ENCODE data around the gene RRP1.
A peak's percentile ranks its signal among the peaks of the same experiment; 100 is the strongest.

The RRP1 gene

DNA sequence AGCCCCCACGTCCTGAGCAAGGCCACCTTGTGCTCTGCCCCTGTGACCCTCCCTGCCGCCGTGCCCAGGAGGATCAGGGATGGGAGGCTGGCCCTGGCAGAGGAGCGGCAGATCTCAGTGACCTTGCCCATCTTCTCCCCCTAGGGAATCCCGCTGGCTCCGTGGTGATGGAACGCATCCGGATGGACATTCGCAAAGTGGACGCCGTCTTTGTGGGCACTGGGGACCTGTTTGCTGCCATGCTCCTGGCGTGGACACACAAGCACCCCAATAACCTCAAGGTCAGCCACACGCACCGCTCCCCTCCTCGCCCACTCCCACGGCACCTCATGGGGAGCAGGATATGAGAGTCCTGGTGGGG is 36.0 kb upstream of the RRP1 start:
- no peak for DNase-seq (ENCODE audit: low read depth)
- no peak overlapping the region for H3K4me3 ChIP-seq (ENCODE audit: low read length)
- TF ChIP-seq, protein P1, sequence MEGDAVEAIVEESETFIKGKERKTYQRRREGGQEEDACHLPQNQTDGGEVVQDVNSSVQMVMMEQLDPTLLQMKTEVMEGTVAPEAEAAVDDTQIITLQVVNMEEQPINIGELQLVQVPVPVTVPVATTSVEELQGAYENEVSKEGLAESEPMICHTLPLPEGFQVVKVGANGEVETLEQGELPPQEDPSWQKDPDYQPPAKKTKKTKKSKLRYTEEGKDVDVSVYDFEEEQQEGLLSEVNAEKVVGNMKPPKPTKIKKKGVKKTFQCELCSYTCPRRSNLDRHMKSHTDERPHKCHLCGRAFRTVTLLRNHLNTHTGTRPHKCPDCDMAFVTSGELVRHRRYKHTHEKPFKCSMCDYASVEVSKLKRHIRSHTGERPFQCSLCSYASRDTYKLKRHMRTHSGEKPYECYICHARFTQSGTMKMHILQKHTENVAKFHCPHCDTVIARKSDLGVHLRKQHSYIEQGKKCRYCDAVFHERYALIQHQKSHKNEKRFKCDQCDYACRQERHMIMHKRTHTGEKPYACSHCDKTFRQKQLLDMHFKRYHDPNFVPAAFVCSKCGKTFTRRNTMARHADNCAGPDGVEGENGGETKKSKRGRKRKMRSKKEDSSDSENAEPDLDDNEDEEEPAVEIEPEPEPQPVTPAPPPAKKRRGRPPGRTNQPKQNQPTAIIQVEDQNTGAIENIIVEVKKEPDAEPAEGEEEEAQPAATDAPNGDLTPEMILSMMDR (conservative IDR thresholded peaks at IDR 0.05; ENCODE audit: low read length) = no peak

DNA sequence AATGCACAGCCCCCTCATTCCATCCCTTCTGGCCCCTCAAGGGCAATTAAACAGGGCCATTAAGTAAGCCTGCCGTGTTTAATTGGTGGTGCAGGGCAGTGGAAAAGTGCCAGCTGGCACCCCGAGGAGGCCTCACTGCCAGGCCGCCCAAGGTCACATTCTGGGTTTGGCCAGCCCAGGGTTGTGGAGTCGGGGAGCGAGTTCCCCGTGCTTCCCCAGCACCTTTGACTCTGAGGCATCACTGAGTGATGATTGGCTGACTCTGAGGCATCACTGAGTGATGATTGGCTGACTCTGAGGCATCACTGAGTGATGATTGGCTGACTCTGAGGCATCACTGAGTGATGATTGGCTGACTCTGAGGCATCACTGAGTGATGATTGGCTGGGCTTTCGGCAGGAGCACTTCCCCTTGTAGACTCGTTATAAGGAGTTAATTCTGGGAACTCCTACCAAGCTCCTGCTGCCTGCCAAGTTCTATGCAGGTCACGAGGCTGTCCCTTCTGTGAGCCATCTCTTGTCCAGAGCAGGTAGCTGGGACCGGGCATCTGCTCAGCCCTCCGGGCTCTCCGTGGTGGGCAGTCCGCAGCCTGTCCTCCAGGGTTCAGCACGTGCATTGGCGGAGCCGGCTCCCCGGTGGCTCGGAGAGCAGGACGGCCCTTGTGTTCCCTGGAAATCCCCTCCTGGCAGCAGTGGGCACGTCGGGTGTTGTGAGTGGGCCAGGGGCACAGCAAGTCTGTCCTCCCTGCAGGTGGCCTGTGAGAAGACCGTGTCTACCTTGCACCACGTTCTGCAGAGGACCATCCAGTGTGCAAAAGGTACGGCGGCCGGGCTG is 34.2 kb upstream of the RRP1 start:
- H3K4me3 ChIP-seq (ENCODE audit: low read length) = no peak overlapping the region
- TF ChIP-seq, protein P1 (conservative IDR thresholded peaks at IDR 0.05; ENCODE audit: low read length) = no peak
- DNase-seq (ENCODE audit: low read depth) = no peak

GRCh38 chr21:43755820-43756594 is 33.4 kb upstream of the RRP1 start:
- H3K4me3 ChIP-seq (ENCODE audit: low read length) = no peak overlapping the region
- TF ChIP-seq, protein P1 (conservative IDR thresholded peaks at IDR 0.05; ENCODE audit: low read length) = no peak
- DNase-seq (ENCODE audit: low read depth) = no peak

- no peak overlapping the region for H3K4me3 ChIP-seq (ENCODE audit: low read length)
- TF ChIP-seq, protein P1 (conservative IDR thresholded peaks at IDR 0.05; ENCODE audit: low read length) = no peak
- DNase-seq (ENCODE audit: low read depth) = no peak
Measured at GRCh38 chr21:43757601-43758000, 31.8 kb upstream of the RRP1 start.

DNA sequence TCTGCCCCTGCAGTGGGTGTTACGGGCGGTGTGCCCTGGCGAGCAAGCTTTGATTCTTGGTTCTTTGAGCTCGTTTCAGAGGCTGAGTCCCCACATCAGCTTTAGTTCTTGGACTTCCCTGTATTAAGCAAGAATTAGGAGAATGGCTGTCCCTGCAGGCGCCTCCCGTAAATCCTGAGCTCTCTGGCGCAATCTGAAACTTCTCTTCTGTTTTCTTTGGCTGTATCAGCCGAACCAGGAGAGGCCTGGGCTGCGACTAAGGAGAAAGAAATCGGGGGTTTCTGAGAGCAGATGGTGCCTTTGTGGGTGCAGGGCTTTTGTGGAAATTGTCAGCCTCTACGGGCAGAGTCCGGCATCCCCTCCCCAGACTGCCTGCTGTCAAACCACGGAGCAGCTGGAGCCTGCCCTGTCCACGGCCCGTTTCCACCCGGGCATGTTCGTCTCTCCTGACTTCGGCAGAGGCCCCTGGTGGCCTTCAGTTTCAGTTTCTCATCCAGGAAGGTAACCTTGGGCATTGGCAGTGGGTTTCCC is 31.2 kb upstream of the RRP1 start:
- TF ChIP-seq, protein P1 (conservative IDR thresholded peaks at IDR 0.05; ENCODE audit: low read length) = no peak
- peak; percentile 49 for DNase-seq (ENCODE audit: low read depth)

GRCh38 chr21:43758811-43759210 is 30.6 kb upstream of the RRP1 start:
- no peak overlapping the region for H3K4me3 ChIP-seq (ENCODE audit: low read length)
- TF ChIP-seq, protein P1 (conservative IDR thresholded peaks at IDR 0.05; ENCODE audit: low read length) = no peak
- DNase-seq (ENCODE audit: low read depth) = no peak

More for the DNA sequence above, 31.2 kb upstream of the RRP1 start:
- no peak overlapping the region for H3K4me3 ChIP-seq (ENCODE audit: low read length)
